CD4-positive, CD25-positive, alpha-beta regulatory T cell (primary cell): ENCODE measurements around the gene WDR54. TPM values are rescaled to one million over a fixed set of nuclear protein-coding genes. Genes with fewer than 3 reads are reported as not detected.
A peak's percentile ranks its signal among the peaks of the same experiment; 100 is the strongest.
"Not testable (repeated sequence)": the region's sequence is repeated elsewhere in the genome, so short reads cannot be mapped to it uniquely, and the experiment has no call there.

Experiments used
- ATAC-seq, 2 donors: fragments of 150-1000 bp; cut with Tn5 transposase; one replicate each; pipeline ENCODE4 v1.10.0; 2021; ENCODE audit warnings: low read depth in 2 of 2, moderate number of reproducible peaks in 2 of 2, moderate library complexity in 1 of 2
- DNase-seq, 3 donors: peaks; one replicate each; pipeline versions ENCODE4 v3.0.0 to v3.0.0-alpha.2; 2012 to 2022; ENCODE audit warnings: mixed read lengths in 1 of 3
- H3K27ac ChIP-seq: one replicate; pipeline ENCODE4 v1.7.0; 2013; ENCODE audit warnings: mild to moderate bottlenecking, low read length; ENCODE audit not compliant: insufficient read depth, poor library complexity, severe bottlenecking
- H3K27me3 ChIP-seq: one replicate; pipeline ENCODE4 v1.7.0; 2013; ENCODE audit warnings: low read length; ENCODE audit not compliant: control insufficient read depth, insufficient read depth
- H3K36me3 ChIP-seq: one replicate; pipeline ENCODE4 v1.7.0; 2013; ENCODE audit warnings: mild to moderate bottlenecking, low read length, moderate library complexity; ENCODE audit not compliant: control insufficient read depth, insufficient read depth
- H3K4me1 ChIP-seq: 2 replicates; pipeline ENCODE4 v1.7.0; 2013; ENCODE audit warnings: mild to moderate bottlenecking, low read length; ENCODE audit not compliant: insufficient read depth, control insufficient read depth, poor library complexity, severe bottlenecking
- H3K4me3 ChIP-seq: one replicate; pipeline ENCODE4 v1.7.0; 2013; ENCODE audit warnings: low read depth, mild to moderate bottlenecking, low read length, moderate library complexity
- H3K9me3 ChIP-seq, 2 experiments: 1 replicate in 1 of 2; 2 replicates in 1 of 2; pipeline ENCODE4 v1.7.0; 2013; ENCODE audit warnings: low read length in 2 of 2, mild to moderate bottlenecking in 1 of 2, moderate library complexity in 1 of 2; ENCODE audit not compliant: control insufficient read depth in 2 of 2
- H3K27ac Mint-ChIP-seq, 3 donors: one replicate each; pipeline ENCODE4 v1.8.0; 2020 to 2022; ENCODE audit warnings: mild to moderate bottlenecking in 3 of 3, mixed read lengths in 3 of 3, moderate library complexity in 2 of 3
- H3K27me3 Mint-ChIP-seq: one replicate; pipeline ENCODE4 v1.8.0; 2022; ENCODE audit warnings: mild to moderate bottlenecking, mixed read lengths
- H3K36me3 Mint-ChIP-seq: one replicate; pipeline ENCODE4 v1.8.0; 2020; ENCODE audit warnings: mixed read lengths
- H3K4me1 Mint-ChIP-seq, 4 donors: one replicate each; pipeline ENCODE4 v1.8.0; 2020 to 2022; ENCODE audit warnings: mixed read lengths in 4 of 4, mild to moderate bottlenecking in 1 of 4
- H3K4me3 Mint-ChIP-seq, 4 donors: one replicate each; pipeline ENCODE4 v1.8.0; 2020 to 2022; ENCODE audit warnings: mild to moderate bottlenecking in 4 of 4, mixed read lengths in 4 of 4, moderate library complexity in 3 of 4
- H3K9me3 Mint-ChIP-seq, 7 donors: one replicate each; pipeline ENCODE4 v1.8.0; 2020 to 2022; ENCODE audit warnings: mixed read lengths in 7 of 7, mild to moderate bottlenecking in 3 of 7, moderate library complexity in 2 of 7
- polyA plus RNA-seq, 4 donors: library from polyadenylated mRNA; unstranded; fragments of 300-500 nt; fragmentation: Illumina TruSeq; gene quantifications; one replicate each; pipeline ENCODE4 v1.2.3, GENCODE V29; 2021
- total RNA-seq: library from RNA; stranded (reverse); gene quantifications from one replicate; pipeline ENCODE4 v1.2.3, GENCODE V29; 2022

WDR54 gene
- total and polyA plus RNA-seq, 5 donors from 2014 or later = 18.4 to 84.3 (median 54.1) TPM

- ATAC-seq (peak; percentile 22 to 41), DNase-seq (peak in 1 of 3 donors; percentile 48)
- H3K9me3 Mint-ChIP-seq = no peaks in the 10 kb centered on the region
- peaks cover 0 to 16% (median 3%) of the 10 kb centered on the region in 4 donors for H3K4me1 Mint-ChIP-seq
- Histone ChIP-seq H3K36me3 (no peaks in the 10 kb centered on the region), H3K9me3 (no peaks in the 10 kb centered on the region), H3K27ac (no peak within 1 kb of the TSS), H3K4me1 (peaks cover 20% of the 10 kb centered on the region), H3K4me3 (no peak within 1 kb of the TSS), H3K27me3 (peaks cover 15% of the 10 kb centered on the region)
- no peaks in the 10 kb centered on the region for H3K36me3 Mint-ChIP-seq
- H3K27me3 Mint-ChIP-seq = peaks cover 51% of the 10 kb centered on the region
- peak within 1 kb of the TSS in 3 of 4 donors; percentile 50 to 80 (median 66) for H3K4me3 Mint-ChIP-seq
- peak within 1 kb of the TSS in 1 of 3 donors; percentile 59 for H3K27ac Mint-ChIP-seq
Observed at GRCh38 chr2:74441690-74442482, 20.4 kb downstream of the WDR54 start, which contains the start of gene RTKN. TSS of gene RTKN (minus strand) at chr2:74441937. CDS start at chr2:74441816, 121 bp downstream.

DNA sequence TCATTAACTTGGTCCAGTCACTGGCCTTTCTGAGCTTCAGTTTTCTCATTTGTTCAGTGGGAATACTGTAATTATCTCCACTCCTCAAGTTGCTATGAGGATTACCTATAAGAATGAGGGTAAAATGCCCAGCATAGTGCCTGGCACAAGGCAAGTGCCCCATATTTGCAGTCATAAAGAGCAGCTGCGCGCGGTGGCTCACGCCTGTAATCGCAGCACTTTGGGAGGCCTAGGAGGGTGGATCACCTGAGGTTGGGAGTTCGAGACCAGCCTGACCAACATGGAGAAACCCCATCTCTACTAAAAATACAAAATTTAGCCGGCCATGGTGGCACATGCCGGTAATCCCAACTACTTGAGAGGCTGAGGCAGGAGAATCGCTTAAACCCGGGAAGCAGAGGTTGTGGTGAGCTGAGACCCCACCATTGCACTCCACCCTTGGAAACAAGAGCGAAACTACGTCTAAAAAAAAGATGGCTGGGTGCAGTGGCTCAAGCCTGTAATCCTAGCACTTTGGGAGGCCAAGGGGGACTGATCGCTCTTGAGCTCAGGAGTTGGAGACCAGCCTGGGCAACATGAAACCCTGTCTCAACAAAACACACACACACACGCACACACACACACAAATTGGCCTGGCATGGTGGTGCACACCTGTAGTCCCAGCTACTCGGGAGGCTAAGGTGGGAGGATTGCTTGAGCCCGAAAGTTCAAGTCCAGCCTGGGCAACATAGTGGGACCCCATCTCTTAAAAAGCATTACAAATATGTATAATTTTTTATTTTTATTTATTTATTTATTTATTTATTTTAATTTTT is 21.2 kb downstream of the WDR54 start:
- Mint-ChIP-seq H3K27me3 (peaks cover 55% of the 10 kb centered on the region), H3K27ac (peak overlapping the region in 1 of 3 donors; percentile 59), H3K4me3 (peak overlapping the region in 3 of 4 donors; percentile 50 to 80 (median 66)), H3K4me1 (peaks cover 0 to 16% (median 3%) of the 10 kb centered on the region in 4 donors)
- not testable (repeated sequence) for H3K9me3 ChIP-seq, H3K36me3 ChIP-seq, H3K4me3 ChIP-seq, DNase-seq, ATAC-seq, H3K9me3 Mint-ChIP-seq, H3K36me3 Mint-ChIP-seq, H3K27ac ChIP-seq
- H3K4me1 ChIP-seq = peaks cover 20% of the 10 kb centered on the region
- H3K27me3 ChIP-seq = peaks cover 15% of the 10 kb centered on the region

DNA sequence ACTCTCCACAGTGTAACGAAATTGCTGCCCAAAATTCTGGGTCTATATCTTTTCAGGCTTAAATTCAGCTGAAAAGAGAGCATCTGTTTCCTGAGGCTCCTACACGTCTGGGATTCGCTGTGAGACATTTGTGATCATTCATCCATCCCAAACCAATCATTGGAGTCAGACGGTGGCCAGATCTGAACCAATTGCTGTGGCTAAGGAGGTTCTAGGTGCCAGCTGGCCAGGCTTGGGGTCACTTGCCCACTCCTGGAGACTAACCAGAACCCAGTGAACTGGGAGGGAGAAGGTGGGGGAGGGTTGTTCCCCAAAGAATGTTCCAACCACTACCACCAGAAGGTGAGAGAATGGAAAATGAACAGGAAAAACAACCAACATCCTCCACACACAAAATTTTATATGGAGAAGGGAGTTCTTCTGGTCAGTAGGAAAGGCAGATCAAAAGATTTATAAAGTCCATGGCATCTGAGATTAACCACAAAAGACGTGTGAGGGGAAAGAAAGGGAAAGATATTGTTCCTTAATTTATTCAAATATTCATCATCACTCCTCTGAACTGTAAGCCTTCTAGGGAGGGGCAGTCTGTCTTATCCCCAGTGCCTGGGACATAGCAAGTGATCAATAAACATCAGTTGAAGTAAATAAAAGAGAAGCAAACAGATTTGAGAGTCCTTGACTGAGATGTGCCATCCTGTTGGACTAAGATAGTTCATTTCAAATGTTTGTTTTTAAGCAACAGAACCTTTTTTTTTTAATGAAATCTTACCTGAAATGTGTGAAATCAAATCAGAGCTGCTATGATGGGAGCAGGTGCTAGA is 23.2 kb downstream of the WDR54 start:
- H3K36me3 Mint-ChIP-seq = no peaks in the 10 kb centered on the region
- DNase-seq = no peak
- no peaks in the 10 kb centered on the region for H3K9me3 ChIP-seq
- peaks cover 52% of the 10 kb centered on the region for H3K27me3 Mint-ChIP-seq
- peaks cover 11% of the 10 kb centered on the region for H3K27me3 ChIP-seq
- H3K9me3 Mint-ChIP-seq = peaks cover 0 to 3% (median 0%) of the 10 kb centered on the region in 7 donors
- H3K4me3 Mint-ChIP-seq = no peak overlapping the region
- H3K4me1 Mint-ChIP-seq = peaks cover 0 to 16% (median 3%) of the 10 kb centered on the region in 4 donors
- ATAC-seq = no peak
- peaks cover 20% of the 10 kb centered on the region for H3K4me1 ChIP-seq
- H3K4me3 ChIP-seq = no peak overlapping the region
- no peak overlapping the region for H3K27ac Mint-ChIP-seq
- no peak overlapping the region for H3K27ac ChIP-seq
- no peaks in the 10 kb centered on the region for H3K36me3 ChIP-seq

DNA sequence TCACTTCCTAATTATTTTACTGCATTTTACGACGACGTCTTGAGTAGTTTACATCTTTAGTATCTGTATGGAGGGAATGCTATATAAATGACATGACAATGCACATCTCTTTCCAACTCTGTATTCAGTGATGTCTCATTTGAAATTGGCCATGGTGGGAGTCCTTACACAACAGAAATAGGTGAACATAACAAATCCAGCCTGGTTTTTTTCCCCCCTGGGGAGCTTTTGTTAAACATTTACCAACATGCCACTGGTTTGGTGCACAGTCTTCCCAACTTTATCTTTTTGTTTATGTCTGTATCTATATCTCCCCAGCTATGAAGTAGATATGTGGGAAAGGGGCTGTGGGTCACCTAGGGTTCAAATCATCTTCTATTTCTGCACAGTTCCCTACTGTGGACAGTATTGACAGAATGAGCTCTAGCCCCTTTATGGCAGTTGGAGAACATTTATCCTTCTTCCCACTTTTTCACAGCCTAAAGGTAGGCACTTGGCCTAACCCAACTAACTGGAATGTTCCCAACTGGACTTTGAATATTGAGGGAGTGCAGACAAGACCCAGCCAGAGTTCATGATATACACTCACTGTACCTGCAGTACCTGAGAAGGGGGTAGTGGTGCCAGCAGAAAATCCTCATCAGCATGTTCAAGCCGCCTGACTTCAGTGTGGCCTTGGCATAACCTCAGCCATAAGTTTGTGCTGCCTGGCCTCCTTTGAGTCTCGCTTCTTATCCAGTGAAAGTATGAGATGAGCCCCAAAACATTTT is 25.9 kb downstream of the WDR54 start:
- peaks cover 0 to 3% (median 0%) of the 10 kb centered on the region in 7 donors for H3K9me3 Mint-ChIP-seq
- DNase-seq = no peak
- Histone ChIP-seq H3K4me1 (peaks cover 3% of the 10 kb centered on the region), H3K36me3 (no peaks in the 10 kb centered on the region), H3K27me3 (peaks cover 3% of the 10 kb centered on the region), H3K27ac (no peak overlapping the region), H3K4me3 (no peak overlapping the region), H3K9me3 (no peaks in the 10 kb centered on the region)
- H3K4me3 Mint-ChIP-seq = no peak overlapping the region
- no peak for ATAC-seq
- H3K36me3 Mint-ChIP-seq = no peaks in the 10 kb centered on the region
- peaks cover 39% of the 10 kb centered on the region for H3K27me3 Mint-ChIP-seq
- no peak overlapping the region for H3K27ac Mint-ChIP-seq
- H3K4me1 Mint-ChIP-seq = peaks cover 1 to 4% (median 3%) of the 10 kb centered on the region in 4 donors

GRCh38 chr2:74448771-74449170 is 27.2 kb downstream of the WDR54 start:
- no peak overlapping the region for H3K27ac Mint-ChIP-seq
- Histone ChIP-seq H3K27ac (no peak overlapping the region), H3K4me3 (no peak overlapping the region), H3K9me3 (no peaks in the 10 kb centered on the region), H3K27me3 (peaks cover 2% of the 10 kb centered on the region), H3K36me3 (no peaks in the 10 kb centered on the region), H3K4me1 (peaks cover 9% of the 10 kb centered on the region)
- H3K36me3 Mint-ChIP-seq = no peaks in the 10 kb centered on the region
- ATAC-seq (no peak), DNase-seq (no peak)
- peaks cover 5 to 15% (median 10%) of the 10 kb centered on the region in 4 donors for H3K4me1 Mint-ChIP-seq
- H3K27me3 Mint-ChIP-seq = peaks cover 33% of the 10 kb centered on the region
- H3K4me3 Mint-ChIP-seq = peak overlapping the region in 1 of 4 donors; percentile 50
- peaks cover 0 to 3% (median 0%) of the 10 kb centered on the region in 7 donors for H3K9me3 Mint-ChIP-seq

DNA sequence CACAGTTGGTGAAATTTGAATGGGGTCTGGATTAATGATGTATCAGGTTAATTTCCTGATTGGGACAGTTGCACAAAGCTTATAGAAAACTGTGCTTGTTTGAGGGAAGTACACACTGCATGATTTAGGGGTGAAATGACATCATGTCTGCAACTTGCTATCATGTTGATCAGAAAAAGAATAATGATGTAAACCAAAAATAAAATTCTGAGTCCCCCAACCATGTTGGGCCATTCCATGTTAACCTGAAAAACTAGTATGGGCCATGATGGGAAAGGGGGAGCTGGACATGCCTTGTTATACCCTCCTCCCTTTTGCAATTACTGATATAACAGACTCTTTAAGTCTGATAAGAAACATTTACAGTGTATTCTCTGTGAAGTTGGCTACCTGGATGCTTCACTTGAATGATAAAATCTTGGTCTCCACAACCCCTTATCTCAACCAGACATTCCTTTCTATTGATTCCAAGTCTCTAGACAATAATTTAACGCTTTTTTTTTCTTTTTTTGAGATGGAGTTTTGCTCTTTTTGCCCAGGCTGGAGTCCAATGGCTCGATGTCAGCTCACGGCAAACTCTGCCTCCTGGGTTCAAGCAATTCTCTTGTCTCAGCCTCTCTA is 29.1 kb downstream of the WDR54 start:
- Mint-ChIP-seq H3K27me3 (peaks cover 20% of the 10 kb centered on the region), H3K4me3 (no peak overlapping the region), H3K36me3 (no peaks in the 10 kb centered on the region), H3K9me3 (peaks cover 0 to 3% (median 0%) of the 10 kb centered on the region in 7 donors), H3K27ac (no peak overlapping the region), H3K4me1 (peaks cover 15 to 30% (median 23%) of the 10 kb centered on the region in 4 donors)
- Histone ChIP-seq H3K9me3 (no peaks in the 10 kb centered on the region), H3K27me3 (no peaks in the 10 kb centered on the region), H3K4me3 (no peak overlapping the region), H3K4me1 (peaks cover 21% of the 10 kb centered on the region), H3K27ac (no peak overlapping the region), H3K36me3 (no peaks in the 10 kb centered on the region)
- ATAC-seq (no peak), DNase-seq (no peak)
